Measurements from ENCODE around the gene SCML1. TPM values are rescaled to one million over a fixed set of nuclear protein-coding genes. Genes with fewer than 3 reads are reported as not detected.

SCML1 gene
- total RNA-seq, 1 experiment from 2014 or later: 1.6 TPM

GRCh38 chrX:17767734-17768133 lies 30.4 kb downstream of the SCML1 start:
- H4K20me1 ChIP-seq (ENCODE audit: control insufficient read depth, insufficient read depth, insufficient read length): no peaks in the 10 kb centered on the region
- H4K8ac ChIP-seq (replicated peaks; ENCODE audit: insufficient read length, low read depth, low read length): no peak overlapping the region
- H3K23ac ChIP-seq (ENCODE audit: insufficient read length, low read depth, low read length): no peak overlapping the region
- no peak overlapping the region for H4K91ac ChIP-seq (ENCODE audit: insufficient read length, low read depth, low read length)
- H3K14ac ChIP-seq (ENCODE audit: insufficient read depth, low read length): no peak overlapping the region
- DNase-seq: no peak
- H2AFZ ChIP-seq (ENCODE audit: low read length): no peak overlapping the region
- Mint-ChIP-seq H3K9me3 (0 out of 5 replicates have a peak, but pooled peaks cover 0 to 2% of the 10 kb centered on the region in 2 experiments), H3K27me3 (ENCODE audit: low read depth) (no peaks in the 10 kb centered on the region), H3K4me3 (no peak overlapping the region), H3K27ac (no peak overlapping the region), H3K4me1 (no peaks in the 10 kb centered on the region), H3K36me3 (ENCODE audit: insufficient read depth in 1 of 3, low read depth in 3 of 3) (no peaks in the 10 kb centered on the region)
- H2BK20ac ChIP-seq (ENCODE audit: low read depth, low read length, poor library complexity, severe bottlenecking): no peak overlapping the region
- no peaks in the 10 kb centered on the region for H3K79me2 ChIP-seq (ENCODE audit: insufficient read depth, low read length)
- H3K4me2 ChIP-seq (ENCODE audit: insufficient read depth, insufficient read length, low read length): no peak overlapping the region
- no peaks in the 10 kb centered on the region for H3K4me1 ChIP-seq (ENCODE audit: insufficient read depth, low read length)
- H3K27ac ChIP-seq (ENCODE audit: insufficient read length, low read depth, low read length): no peak overlapping the region
- no peak overlapping the region for H3K4ac ChIP-seq (ENCODE audit: low read depth, low read length)
- H3K9ac ChIP-seq (ENCODE audit: extremely low read depth, insufficient read length, low read length): no peak overlapping the region
- no peak overlapping the region for H3K18ac ChIP-seq (ENCODE audit: insufficient read length, low read depth, low read length)
- H3K79me1 ChIP-seq (ENCODE audit: insufficient read depth, low read depth, low read length, poor library complexity, severe bottlenecking): no peaks in the 10 kb centered on the region
- H4K5ac ChIP-seq (ENCODE audit: insufficient read length, low read depth, low read length): no peak overlapping the region
- H3K9me3 ChIP-seq (ENCODE audit: control insufficient read depth, low read depth, low read length): peaks cover 18% of the 10 kb centered on the region
- peaks cover 6% of the 10 kb centered on the region; the same call in 1 of the 2 replicates for H3K27me3 ChIP-seq (ENCODE audit: insufficient read depth, low read length)
- TF ChIP-seq CTCF (conservative IDR thresholded peaks at IDR 0.05): no peak
- H3K56ac ChIP-seq (ENCODE audit: insufficient read length, low read depth, low read length): no peak overlapping the region
- H2AK5ac ChIP-seq (ENCODE audit: insufficient read length, low read length): no peak overlapping the region
- H2BK5ac ChIP-seq (ENCODE audit: insufficient read length, low read length): no peak overlapping the region
- no peaks in the 10 kb centered on the region for H3K23me2 ChIP-seq (ENCODE audit: insufficient read length, low read depth, low read length, poor library complexity, severe bottlenecking)
- no CpG with 5 or more reads among the region's 1 CpG for WGBS (ENCODE audit: extremely low coverage, insufficient read length, low lambda C conversion rate)
- no peak overlapping the region for H2BK12ac ChIP-seq (ENCODE audit: insufficient read length, low read depth, low read length)
- H2BK120ac ChIP-seq (ENCODE audit: low read depth, low read length, poor library complexity, severe bottlenecking): no peak overlapping the region
- no peak overlapping the region for H3T11ph ChIP-seq (ENCODE audit: low read length)
- H2BK15ac ChIP-seq (ENCODE audit: low read depth, low read length): no peak overlapping the region
